Neural cell (in vitro differentiated cells): ENCODE measurements around the gene MCC. TPM values are rescaled to one million over a fixed set of nuclear protein-coding genes. Genes with fewer than 3 reads are reported as not detected.

Experiments used
- H2AFZ ChIP-seq: fragments of 200-600, 300-800 bp; sonication (generic), shearing (Covaris generic); 2 replicates; pipeline ENCODE4 v1.6.0; 2014; ENCODE audit warnings: low read depth, mild to moderate bottlenecking, antibody characterized with exemption, low read length, moderate library complexity
- H3F3A ChIP-seq: fragments of 200-600 bp; shearing (Covaris generic); 2 replicates; pipeline ENCODE4 v1.6.1; 2016; ENCODE audit warnings: mild to moderate bottlenecking, moderate library complexity, mixed read lengths, antibody characterized with exemption, low read length; ENCODE audit not compliant: insufficient read depth, poor library complexity, severe bottlenecking
- H3K27ac ChIP-seq: fragments of 200-600, 300-800 bp; sonication (generic), shearing (Covaris generic); 2 replicates; pipeline ENCODE4 v1.5.1; 2014; ENCODE audit warnings: mild to moderate bottlenecking, low read length, moderate library complexity
- H3K27me3 ChIP-seq: fragments of 300-800, 200-600 bp; sonication (generic), shearing (Covaris generic); 2 replicates; pipeline ENCODE4 v1.6.0; 2014; ENCODE audit warnings: mild to moderate bottlenecking, low read depth, low read length, moderate library complexity; ENCODE audit not compliant: insufficient read depth
- H3K36me3 ChIP-seq: fragments of 300-800, 200-600 bp; sonication (generic), shearing (Covaris generic); 2 replicates; pipeline ENCODE4 v1.5.1; 2014; ENCODE audit warnings: mild to moderate bottlenecking, antibody characterized with exemption, low read length, moderate library complexity; ENCODE audit not compliant: insufficient read depth
- H3K4me2 ChIP-seq: fragments of 300-800, 200-600 bp; sonication (generic), shearing (Covaris generic); 2 replicates; pipeline ENCODE4 v1.6.0; 2014; ENCODE audit warnings: mild to moderate bottlenecking, low read length
- H3K4me3 ChIP-seq: fragments of 300-800, 200-600 bp; sonication (generic), shearing (Covaris generic); 2 replicates; pipeline ENCODE4 v1.5.1; 2014; ENCODE audit warnings: mild to moderate bottlenecking, low read length, moderate library complexity
- H3K79me2 ChIP-seq: fragments of 200-600 bp; shearing (Covaris generic); replicated peaks from 2 replicates; pipeline ENCODE4 v1.6.0; 2014; ENCODE audit warnings: mild to moderate bottlenecking, low read length, moderate library complexity; ENCODE audit not compliant: insufficient read depth
- H3K9ac ChIP-seq: fragments of 300-800, 200-600 bp; sonication (generic), shearing (Covaris generic); 2 replicates; pipeline ENCODE4 v1.6.1; 2016; ENCODE audit warnings: mild to moderate bottlenecking, low read length, mixed read lengths
- H3K9me2 ChIP-seq: fragments of 200-600 bp; shearing (Covaris generic); 2 replicates; pipeline ENCODE4 v1.6.1; 2016; ENCODE audit warnings: mild to moderate bottlenecking, low read length, mixed read lengths; ENCODE audit not compliant: insufficient read depth
- H3K9me3 ChIP-seq: fragments of 200-600, 300-800 bp; sonication (generic), shearing (Covaris generic); 2 replicates; pipeline ENCODE4 v1.6.1; 2016; ENCODE audit warnings: mild to moderate bottlenecking, mixed run types, low read length, moderate library complexity, mixed read lengths
- H4K20me1 ChIP-seq: fragments of 200-600 bp; shearing (Covaris generic); 2 replicates; pipeline ENCODE4 v1.6.1; 2016; ENCODE audit warnings: mild to moderate bottlenecking, mixed run types; ENCODE audit not compliant: insufficient read depth
- EP300 ChIP-seq: fragments of 450-650 bp; conservative IDR thresholded peaks from 2 replicates; pipeline ENCODE4 v1.6.1; 2014; ENCODE audit warnings: antibody characterized with exemption, mild to moderate bottlenecking, moderate library complexity; ENCODE audit not compliant: poor library complexity, severe bottlenecking
- EZH2 ChIP-seq: fragments of 200-600, 300-800 bp; shearing (Covaris generic), sonication (generic); IDR thresholded peaks from 2 replicates; pipeline ENCODE4 v1.6.1; 2014; ENCODE audit warnings: antibody characterized with exemption, low read length, borderline replicate concordance, mild to moderate bottlenecking; ENCODE audit not compliant: insufficient read depth, poor library complexity, severe bottlenecking
- MXI1 ChIP-seq: fragments of 450-650 bp; conservative IDR thresholded peaks from 2 replicates; pipeline ENCODE4 v1.6.1; 2014; ENCODE audit warnings: antibody characterized with exemption, mild to moderate bottlenecking; ENCODE audit not compliant: poor library complexity, severe bottlenecking
- POLR2AphosphoS5 ChIP-seq: IDR thresholded peaks from 2 replicates; pipeline ENCODE4 v1.6.1; 2012
- RAD21 ChIP-seq: fragments of 450-650 bp; conservative IDR thresholded peaks from 2 replicates; pipeline ENCODE4 v1.6.1; 2014; ENCODE audit warnings: antibody characterized with exemption, mild to moderate bottlenecking, moderate library complexity
- REST ChIP-seq: IDR thresholded peaks from 2 replicates; pipeline ENCODE4 v1.6.1; 2012; ENCODE audit warnings: borderline replicate concordance
- SMC3 ChIP-seq: fragments of 450-650 bp; conservative IDR thresholded peaks from 2 replicates; pipeline ENCODE4 v1.6.1; 2014; ENCODE audit warnings: antibody characterized with exemption, mild to moderate bottlenecking, moderate library complexity; ENCODE audit not compliant: poor library complexity
- TAF1 ChIP-seq: IDR thresholded peaks from 2 replicates; pipeline ENCODE4 v1.6.1; 2012; ENCODE audit warnings: low read depth
- polyA plus RNA-seq: library from polyadenylated mRNA; depleted of rRNA; stranded (reverse); fragments of >200 nt; gene quantifications from 2 replicates; pipeline ENCODE4 v1.2.3, GENCODE V29; 2014
- TF ChIP-seq, protein P1 (sequence below): fragments of 450-650 bp; IDR thresholded peaks from 2 replicates; pipeline ENCODE4 v1.5.1; 2014; ENCODE audit warnings: antibody characterized with exemption, mild to moderate bottlenecking, moderate library complexity; ENCODE audit not compliant: poor library complexity, severe bottlenecking

Gene MCC
- polyA plus RNA-seq, 1 donor from 2014 or later = 2.2 TPM

- no peak overlapping the region for H3K4me3 ChIP-seq
- H3K4me2 ChIP-seq = no peak overlapping the region
- H3K27me3 ChIP-seq = no peaks in the 10 kb centered on the region
- H3K36me3 ChIP-seq = no peaks in the 10 kb centered on the region
- H3K27ac ChIP-seq = no peak overlapping the region
- H4K20me1 ChIP-seq = no peaks in the 10 kb centered on the region
- TF ChIP-seq POLR2AphosphoS5 = no peak
- no peak for TF ChIP-seq SMC3
- TF ChIP-seq EP300 = no peak
- no peak for TF ChIP-seq MXI1
- TF ChIP-seq EZH2 = no peak
- no peak for TF ChIP-seq RAD21
- no peak for TF ChIP-seq TAF1
- no peak for TF ChIP-seq REST
- TF ChIP-seq, protein P1, sequence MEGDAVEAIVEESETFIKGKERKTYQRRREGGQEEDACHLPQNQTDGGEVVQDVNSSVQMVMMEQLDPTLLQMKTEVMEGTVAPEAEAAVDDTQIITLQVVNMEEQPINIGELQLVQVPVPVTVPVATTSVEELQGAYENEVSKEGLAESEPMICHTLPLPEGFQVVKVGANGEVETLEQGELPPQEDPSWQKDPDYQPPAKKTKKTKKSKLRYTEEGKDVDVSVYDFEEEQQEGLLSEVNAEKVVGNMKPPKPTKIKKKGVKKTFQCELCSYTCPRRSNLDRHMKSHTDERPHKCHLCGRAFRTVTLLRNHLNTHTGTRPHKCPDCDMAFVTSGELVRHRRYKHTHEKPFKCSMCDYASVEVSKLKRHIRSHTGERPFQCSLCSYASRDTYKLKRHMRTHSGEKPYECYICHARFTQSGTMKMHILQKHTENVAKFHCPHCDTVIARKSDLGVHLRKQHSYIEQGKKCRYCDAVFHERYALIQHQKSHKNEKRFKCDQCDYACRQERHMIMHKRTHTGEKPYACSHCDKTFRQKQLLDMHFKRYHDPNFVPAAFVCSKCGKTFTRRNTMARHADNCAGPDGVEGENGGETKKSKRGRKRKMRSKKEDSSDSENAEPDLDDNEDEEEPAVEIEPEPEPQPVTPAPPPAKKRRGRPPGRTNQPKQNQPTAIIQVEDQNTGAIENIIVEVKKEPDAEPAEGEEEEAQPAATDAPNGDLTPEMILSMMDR = no peak
- H3K9me2 ChIP-seq = no peaks in the 10 kb centered on the region
- no peaks in the 10 kb centered on the region for H3K79me2 ChIP-seq
- no peak overlapping the region for H2AFZ ChIP-seq
- H3K9me3 ChIP-seq = no peaks in the 10 kb centered on the region
- H3F3A ChIP-seq = no peaks in the 10 kb centered on the region
- no peak overlapping the region for H3K9ac ChIP-seq
Measured at GRCh38 chr5:113235884-113236283, 252.4 kb downstream of the MCC start.

GRCh38 chr5:113234546-113234945, 253.7 kb downstream of the MCC start:
- Histone ChIP-seq H3K4me3 (no peak overlapping the region), H4K20me1 (no peaks in the 10 kb centered on the region), H3K27ac (no peak overlapping the region), H3K4me2 (no peak overlapping the region), H3F3A (no peaks in the 10 kb centered on the region), H3K9me3 (no peaks in the 10 kb centered on the region), H3K36me3 (no peaks in the 10 kb centered on the region), H2AFZ (no peak overlapping the region), H3K27me3 (no peaks in the 10 kb centered on the region), H3K9me2 (no peaks in the 10 kb centered on the region), H3K9ac (no peak overlapping the region), H3K79me2 (no peaks in the 10 kb centered on the region)
- TF ChIP-seq RAD21 (no peak), SMC3 (no peak), EP300 (no peak), REST (no peak), MXI1 (no peak), TAF1 (no peak), POLR2AphosphoS5 (no peak)
- TF ChIP-seq, protein P1 = no peak
